GM20000 (cell line): Measurements from ENCODE around the gene ACHE.

Experiments
- DNase-seq: peaks from one replicate; pipeline ENCODE4 v3.0.0; 2012; ENCODE audit warnings: low spot score
- TF ChIP-seq, protein P1 (sequence below): IDR thresholded peaks from 2 replicates; pipeline ENCODE4 v1.5.1; 2012; ENCODE audit warnings: mild to moderate bottlenecking, control low read depth; ENCODE audit errors: extremely low read depth, missing control alignments

The ACHE gene

DNA sequence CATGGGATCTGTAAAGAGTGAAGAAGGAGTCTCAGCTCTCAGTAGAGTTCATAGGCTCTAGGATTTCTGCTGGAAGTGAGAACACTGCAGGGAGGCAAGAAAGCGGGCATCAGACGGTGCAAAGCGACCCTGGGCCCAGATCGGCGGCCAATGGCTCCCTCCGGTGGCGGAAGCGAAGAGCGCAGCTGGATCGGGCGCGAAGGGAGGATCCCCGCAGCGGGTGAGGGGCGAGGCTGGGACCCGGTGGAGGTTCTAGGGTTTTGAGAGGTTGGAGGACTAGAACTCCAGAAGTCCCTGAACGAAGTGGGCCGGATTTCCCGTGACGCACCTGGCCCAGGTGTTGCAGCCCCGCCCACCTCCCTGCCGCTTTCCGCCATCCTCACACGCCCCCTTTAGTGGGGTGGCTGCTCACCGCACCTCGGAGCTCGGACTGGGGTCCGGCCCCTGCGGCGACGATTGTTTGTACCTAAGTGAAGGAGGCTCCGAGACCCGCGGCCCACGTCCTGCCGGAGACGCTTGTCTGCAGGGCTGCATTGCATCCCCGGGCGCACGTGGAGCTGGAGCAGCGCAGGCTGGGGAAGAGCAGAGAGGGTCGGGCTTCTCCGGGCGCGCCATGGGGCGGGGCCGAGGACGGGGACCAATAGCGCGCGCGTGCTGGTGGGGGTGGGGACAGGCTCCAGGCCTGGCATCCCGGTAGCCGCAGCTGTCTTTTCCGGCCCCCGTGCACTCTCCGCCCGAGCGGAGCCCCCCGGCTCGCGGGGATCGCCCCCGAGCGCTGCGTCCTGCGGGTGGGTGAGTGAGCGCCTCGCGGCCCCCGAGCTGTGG, 43.4 kb downstream of the ACHE start, which contains the start of gene SLC12A9:
Gene SLC12A9 (plus strand): TSS at position 666 of the 825 bp plus-strand sequence. CDS start 1,485 bp downstream, outside the sequence.
- TF ChIP-seq, protein P1, sequence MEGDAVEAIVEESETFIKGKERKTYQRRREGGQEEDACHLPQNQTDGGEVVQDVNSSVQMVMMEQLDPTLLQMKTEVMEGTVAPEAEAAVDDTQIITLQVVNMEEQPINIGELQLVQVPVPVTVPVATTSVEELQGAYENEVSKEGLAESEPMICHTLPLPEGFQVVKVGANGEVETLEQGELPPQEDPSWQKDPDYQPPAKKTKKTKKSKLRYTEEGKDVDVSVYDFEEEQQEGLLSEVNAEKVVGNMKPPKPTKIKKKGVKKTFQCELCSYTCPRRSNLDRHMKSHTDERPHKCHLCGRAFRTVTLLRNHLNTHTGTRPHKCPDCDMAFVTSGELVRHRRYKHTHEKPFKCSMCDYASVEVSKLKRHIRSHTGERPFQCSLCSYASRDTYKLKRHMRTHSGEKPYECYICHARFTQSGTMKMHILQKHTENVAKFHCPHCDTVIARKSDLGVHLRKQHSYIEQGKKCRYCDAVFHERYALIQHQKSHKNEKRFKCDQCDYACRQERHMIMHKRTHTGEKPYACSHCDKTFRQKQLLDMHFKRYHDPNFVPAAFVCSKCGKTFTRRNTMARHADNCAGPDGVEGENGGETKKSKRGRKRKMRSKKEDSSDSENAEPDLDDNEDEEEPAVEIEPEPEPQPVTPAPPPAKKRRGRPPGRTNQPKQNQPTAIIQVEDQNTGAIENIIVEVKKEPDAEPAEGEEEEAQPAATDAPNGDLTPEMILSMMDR: peak; percentile 93
- peak; percentile 95 for DNase-seq

DNA sequence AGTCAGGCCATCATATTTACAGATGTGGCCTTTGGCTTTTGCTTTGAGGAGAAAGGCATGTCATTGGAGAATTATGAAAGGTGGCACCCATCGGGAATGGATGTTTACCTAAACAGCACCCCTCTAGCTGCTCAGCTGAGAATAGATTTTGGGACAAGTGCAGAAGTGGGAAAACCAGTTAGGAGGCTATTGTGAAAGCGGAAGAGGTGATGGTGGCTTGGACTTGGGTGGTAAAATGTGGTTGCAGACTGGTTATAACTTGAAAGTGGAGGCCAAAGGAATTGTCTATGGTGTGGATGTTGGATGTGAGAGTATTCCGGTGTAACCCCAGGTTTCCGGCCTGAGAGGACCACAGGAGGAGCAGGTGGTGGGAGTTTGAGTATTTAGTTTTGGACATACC, 48.3 kb downstream of the ACHE start:
- TF ChIP-seq, protein P1: no peak
- no peak for DNase-seq

GRCh38 chr7:100840470-100841100, 55.1 kb downstream of the ACHE start:
- no peak for DNase-seq
- TF ChIP-seq, protein P1: no peak
